H1 (cell line): ENCODE measurements around the gene KATNAL2. TPM values are rescaled to one million over a fixed set of nuclear protein-coding genes. Genes with fewer than 3 reads are reported as not detected.

Experiments used
- CTCF ChIA-PET: fragments of 300-600 bp; sonication (Branson Sonifier 250); formaldehyde crosslinking; loops from one replicate; lab custom pipeline; 2021; ENCODE audit not compliant: partially characterized antibody; lab: Charles Lee
- POLR2A ChIA-PET: fragments of 300-600 bp; sonication (Branson Sonifier 250); formaldehyde crosslinking; loops from one replicate; lab custom pipeline; 2021; ENCODE audit warnings: inconsistent platforms; ENCODE audit not compliant: partially characterized antibody; lab: Charles Lee
- DNase-seq, 2 experiments: peaks; one replicate each; pipeline versions ENCODE4 v3.0.0 to v3.0.0-alpha.2; 2010 to 2022; ENCODE audit warnings: low spot score in 2 of 2, low read depth in 1 of 2, mixed read lengths in 1 of 2
- FAIRE-seq: peaks from 2 replicates; lab custom pipeline; 2011; peaks lifted over from hg19 to GRCh38; lab: Jason Lieb, UNC
- H2AFZ ChIP-seq: 2 replicates; pipeline ENCODE4 v1.8.1; 2012; ENCODE audit warnings: low read length, inconsistent platforms
- H2AK5ac ChIP-seq: 2 replicates; pipeline ENCODE4 v1.6.1; 2013; ENCODE audit warnings: low read depth, low read length
- H2BK120ac ChIP-seq: replicated peaks from 2 replicates; pipeline ENCODE3; 2013; ENCODE audit warnings: low read depth, low read length, inconsistent platforms
- H2BK12ac ChIP-seq: 2 replicates; pipeline ENCODE4 v1.6.1; 2013; ENCODE audit warnings: low read depth, low read length
- H2BK15ac ChIP-seq: 2 replicates; pipeline ENCODE4 v1.6.1; 2013; ENCODE audit warnings: low read length
- H2BK20ac ChIP-seq: 2 replicates; pipeline ENCODE4 v1.6.1; 2013; ENCODE audit warnings: low read length
- H2BK5ac ChIP-seq: 2 replicates; pipeline ENCODE4 v1.6.1; 2013; ENCODE audit warnings: low read depth, low read length
- H3K14ac ChIP-seq: 2 replicates; pipeline ENCODE4 v1.6.1; 2013; ENCODE audit warnings: inconsistent platforms; ENCODE audit not compliant: insufficient read length
- H3K18ac ChIP-seq: 2 replicates; pipeline ENCODE4 v1.6.1; 2013; ENCODE audit warnings: low read length; ENCODE audit errors: extremely low read depth
- H3K23ac ChIP-seq: 2 replicates; pipeline ENCODE4 v1.6.1; 2013; ENCODE audit warnings: inconsistent platforms; ENCODE audit not compliant: insufficient read length
- H3K23me2 ChIP-seq: 2 replicates; pipeline ENCODE4 v1.6.1; 2013; ENCODE audit warnings: low read depth, low read length
- H3K27ac ChIP-seq: 2 replicates; pipeline ENCODE4 v1.6.1; 2011; ENCODE audit warnings: low read depth, low read length, inconsistent platforms
- H3K27me3 ChIP-seq, 4 experiments: replicated peaks in 1 of 4; 1 replicate in 1 of 4; 2 replicates in 3 of 4; pipeline versions ENCODE4 v1.6.1 to v1.8.1; 2011 to 2013; ENCODE audit warnings: low read length in 3 of 4, mild to moderate bottlenecking in 3 of 4, inconsistent platforms in 2 of 4, mixed read lengths in 2 of 4, moderate library complexity in 1 of 4; ENCODE audit not compliant: control insufficient read depth in 3 of 4, insufficient read depth in 3 of 4; ENCODE audit errors: extremely low read depth in 1 of 4
- H3K36me3 ChIP-seq, 4 experiments: 2 replicates each; pipeline versions ENCODE4 v1.6.1 to v1.8.1; 2011 to 2013; ENCODE audit warnings: mild to moderate bottlenecking in 4 of 4, low read length in 3 of 4, moderate library complexity in 2 of 4, control low read depth in 1 of 4, inconsistent platforms in 1 of 4; ENCODE audit not compliant: insufficient read depth in 4 of 4, control insufficient read depth in 2 of 4
- H3K4ac ChIP-seq: replicated peaks from 2 replicates; pipeline ENCODE3; 2013; ENCODE audit warnings: low read length, low read depth, mixed read lengths, inconsistent platforms; ENCODE audit not compliant: insufficient read length
- H3K4me1 ChIP-seq, 4 experiments: replicated peaks in 1 of 4; 1 replicate in 1 of 4; 2 replicates in 3 of 4; pipeline versions ENCODE4 v1.6.1 to v1.8.1; 2011 to 2013; ENCODE audit warnings: low read length in 3 of 4, inconsistent platforms in 2 of 4, mixed read lengths in 1 of 4; ENCODE audit not compliant: insufficient read depth in 4 of 4, control insufficient read depth in 3 of 4
- H3K4me2 ChIP-seq, 2 experiments: 2 replicates each; pipeline versions ENCODE4 v1.6.1 to v1.8.1; 2011 to 2013; ENCODE audit warnings: low read depth in 2 of 2, low read length in 2 of 2, control low read depth in 1 of 2, inconsistent platforms in 1 of 2, mild to moderate bottlenecking in 1 of 2; ENCODE audit not compliant: insufficient read depth in 1 of 2
- H3K4me3 ChIP-seq, 4 experiments: fragments of 200-600, 300-600 bp in 1 of 4; sonication (generic), shearing (Covaris generic), sonication (Bioruptor Twin) in 1 of 4; 2 replicates each; pipeline versions ENCODE4 v1.5.1 to v1.8.1; 2011 to 2016; ENCODE audit warnings: low read length in 4 of 4, low read depth in 3 of 4, control low read depth in 2 of 4, inconsistent platforms in 2 of 4, mild to moderate bottlenecking in 2 of 4, mixed read lengths in 1 of 4, moderate library complexity in 1 of 4; ENCODE audit not compliant: insufficient read depth in 2 of 4; ENCODE audit errors: extremely low read depth in 1 of 4
- H3K56ac ChIP-seq: replicated peaks from 2 replicates; pipeline ENCODE3; 2013; ENCODE audit warnings: low read depth, mild to moderate bottlenecking, mixed read lengths, low read length, inconsistent platforms; ENCODE audit not compliant: insufficient read length
- H3K79me1 ChIP-seq: 2 replicates; pipeline ENCODE4 v1.6.1; 2013; ENCODE audit warnings: low read depth, low read length, control low read depth
- H3K79me2 ChIP-seq, 2 experiments: 2 replicates each; pipeline versions ENCODE4 v1.6.1 to v1.8.1; 2012 to 2013; ENCODE audit warnings: low read length in 2 of 2, mild to moderate bottlenecking in 2 of 2, inconsistent platforms in 1 of 2; ENCODE audit not compliant: insufficient read depth in 2 of 2, control insufficient read depth in 1 of 2
- H3K9ac ChIP-seq, 4 experiments: replicated peaks in 1 of 4; 1 replicate in 1 of 4; 2 replicates in 3 of 4; pipeline versions ENCODE4 v1.6.1 to v1.8.1; 2011 to 2013; ENCODE audit warnings: low read depth in 3 of 4, low read length in 3 of 4, control low read depth in 2 of 4, mild to moderate bottlenecking in 2 of 4, moderate library complexity in 2 of 4, inconsistent platforms in 1 of 4; ENCODE audit errors: extremely low read depth in 1 of 4
- H3K9me3 ChIP-seq, 2 experiments: 2 replicates each; pipeline versions ENCODE4 v1.6.1 to v1.8.1; 2012 to 2013; ENCODE audit warnings: mild to moderate bottlenecking in 2 of 2, moderate library complexity in 2 of 2, control low read depth in 1 of 2, inconsistent platforms in 1 of 2, low read depth in 1 of 2, low read length in 1 of 2, mixed read lengths in 1 of 2; ENCODE audit not compliant: insufficient read depth in 2 of 2
- H4K20me1 ChIP-seq, 2 experiments: replicated peaks in 1 of 2; 2 replicates each; pipeline versions ENCODE3 to v1.8.1; 2011 to 2013; ENCODE audit warnings: inconsistent platforms in 2 of 2, low read length in 2 of 2, mild to moderate bottlenecking in 1 of 2; ENCODE audit not compliant: insufficient read depth in 2 of 2, control insufficient read depth in 1 of 2
- H4K5ac ChIP-seq: 2 replicates; pipeline ENCODE4 v1.6.1; 2013; ENCODE audit warnings: low read length, low read depth, mixed read lengths, inconsistent platforms; ENCODE audit not compliant: insufficient read length
- H4K8ac ChIP-seq: 2 replicates; pipeline ENCODE4 v1.8.0; 2013; ENCODE audit warnings: mild to moderate bottlenecking, moderate library complexity, low read length, inconsistent platforms; ENCODE audit not compliant: insufficient read depth; ENCODE audit errors: extremely low read depth
- H4K91ac ChIP-seq: replicated peaks from 2 replicates; pipeline ENCODE3; 2013; ENCODE audit warnings: low read length, mixed read lengths, inconsistent platforms; ENCODE audit not compliant: insufficient read length
- BRCA1 ChIP-seq: IDR thresholded peaks from 2 replicates; pipeline ENCODE4 v1.6.1; 2012; ENCODE audit warnings: low read depth, low read length, improper control_type of control experiment
- polyA plus RNA-seq, 7 experiments: library from polyadenylated mRNA; depleted of rRNA in 3 of 7; stranded (reverse) in 5 of 7; unstranded in 2 of 7; fragments of >200 nt in 5 of 7; fragments of 200-250 nt in 2 of 7; gene quantifications; 1 replicate in 5 of 7; 2 replicates in 1 of 7; 4 replicates in 1 of 7; pipeline versions ENCODE4 v1.2.1 to v1.2.3, GENCODE V29; 2011 to 2013; ENCODE audit warnings: missing spikeins in 2 of 7, mixed read lengths in 2 of 7
- small RNA-seq: library from polyadenylated mRNA; stranded (forward); fragments of <200 nt; extraction: miRNeasy Mini kit (QIAGEN cat#:217004); gene quantifications from one replicate; pipeline ENCODE3, GENCODE V24; 2013; ENCODE audit not compliant: insufficient read depth
- total RNA-seq: library from RNA; stranded (reverse); fragmentation: NEBNext Ultra II Directional; extraction: Animal tissue kit (Norgen Biotek cat#: 25700); gene quantifications from 2 replicates; pipeline ENCODE4 v1.2.1, GENCODE V29; 2021

KATNAL2 gene
- total and polyA plus RNA-seq, 2 of the 8 experiments (the other 6 are each of a cell fraction or from before 2014, with no cell fraction given) = 10.0 to 15.2 TPM

DNA sequence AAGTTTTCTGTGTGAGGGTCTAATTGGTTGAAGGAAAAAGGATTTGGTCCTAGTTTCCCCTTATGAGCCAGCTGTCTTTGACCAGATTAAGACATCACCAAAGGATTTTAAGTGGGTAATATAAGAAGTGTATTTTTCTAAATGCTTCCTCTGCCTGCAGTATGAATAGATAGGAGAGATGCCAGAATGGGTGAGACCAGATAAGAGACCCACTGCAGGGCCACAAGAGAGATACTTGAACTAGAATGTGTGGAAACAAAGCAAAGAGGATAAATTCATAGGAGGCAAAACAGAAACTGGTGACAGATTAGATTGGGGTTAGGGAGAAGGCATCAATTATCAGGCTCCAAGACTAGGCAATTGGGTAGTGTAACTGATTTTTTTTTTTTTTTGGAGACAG is 234.0 kb downstream of the KATNAL2 start:
- ChIA-PET POLR2A (interaction anchor here (0.6 to 2.8 kb wide), 5 partner anchors 8 to 67 kb away, joined by 3 to 10 read pairs (median 4); no protein-coding TSS in a partner anchor), CTCF (interaction anchor here (0.8 to 1.9 kb wide), 4 partner anchors 51 to 70 kb away, joined by 3 to 10 read pairs (median 6); no protein-coding TSS in a partner anchor)
- H2AFZ ChIP-seq = no peak overlapping the region
- no peak overlapping the region for H3K56ac ChIP-seq
- H4K5ac ChIP-seq = no peak overlapping the region
- TF ChIP-seq BRCA1 = no peak
- no peak overlapping the region for H3K23ac ChIP-seq
- no peak overlapping the region for H2BK120ac ChIP-seq
- no peak overlapping the region for H3K27ac ChIP-seq
- no peak overlapping the region for H3K9ac ChIP-seq
- H3K79me1 ChIP-seq = peaks cover 2% of the 10 kb centered on the region; the same call in 1 of the 2 replicates
- no peak overlapping the region for H3K14ac ChIP-seq
- no peaks in the 10 kb centered on the region for H3K9me3 ChIP-seq
- H2BK20ac ChIP-seq = no peak overlapping the region
- no peaks in the 10 kb centered on the region for H4K20me1 ChIP-seq
- no peaks in the 10 kb centered on the region for H3K27me3 ChIP-seq
- H3K4me2 ChIP-seq = peak overlapping the region; percentile 97; a peak in 3 of 4 replicates
- DNase-seq = no peak
- no peak overlapping the region for H2BK12ac ChIP-seq
- no peak overlapping the region for H3K18ac ChIP-seq
- peak overlapping the region in 1 of 4 experiments; percentile 84; a peak in 1 of 8 replicates for H3K4me3 ChIP-seq
- peaks cover 12% of the 10 kb centered on the region for H3K23me2 ChIP-seq
- no peak overlapping the region for H4K91ac ChIP-seq
- peaks cover 0 to 2% (median 1%) of the 10 kb centered on the region in 4 experiments; a peak in 4 of 7 replicates for H3K4me1 ChIP-seq
- no peak overlapping the region for H2BK5ac ChIP-seq
- no peak overlapping the region for H2BK15ac ChIP-seq
- no peak overlapping the region for H4K8ac ChIP-seq
- H2AK5ac ChIP-seq = no peak overlapping the region
- H3K4ac ChIP-seq = no peak overlapping the region
- FAIRE-seq = no peak
- H3K79me2 ChIP-seq = peaks cover 7 to 33% of the 10 kb centered on the region in 2 experiments; a peak in 3 of 4 replicates
- H3K36me3 ChIP-seq = peaks cover 0 to 22% (median 4%) of the 10 kb centered on the region in 4 experiments; a peak in 3 of 8 replicates

Small RNAs within 50 kb of the gene (small RNA-seq; reads per million reads assigned to genes)
- gene AC012254.4 = not detected

Other genes with a start within 250 kb of the KATNAL2 start
- 6.3 and 7.0 TPM in 2 replicates for gene ST8SIA5, start 160.5 kb upstream of the KATNAL2 start, total RNA-seq
- 2.4 and 4.6 TPM in 2 replicates for gene ST8SIA5, start 160.5 kb upstream of the KATNAL2 start, polyA plus RNA-seq (2011; rRNA removed)
- gene PIAS2, start 95 bp upstream of the KATNAL2 start, total RNA-seq = 52.9 and 53.9 TPM in 2 replicates
- 20.1 and 22.8 TPM in 2 replicates for gene PIAS2, start 95 bp upstream of the KATNAL2 start, polyA plus RNA-seq (2011; rRNA removed)
- gene ELOA2, start 118.0 kb downstream of the KATNAL2 start, total RNA-seq = not detected in 2 replicates
- gene ELOA2, start 118.0 kb downstream of the KATNAL2 start, polyA plus RNA-seq (2011; rRNA removed) = not detected in 2 replicates
- gene HDHD2, start 232.9 kb downstream of the KATNAL2 start, total RNA-seq = 42.7 and 44.8 TPM in 2 replicates
- gene HDHD2, start 232.9 kb downstream of the KATNAL2 start, polyA plus RNA-seq (2011; rRNA removed) = 11.1 and 16.7 TPM in 2 replicates